Testis (tissue), 3 donors: ENCODE results near the gene CENPP. TPM values are rescaled to one million over a fixed set of nuclear protein-coding genes. Genes with fewer than 3 reads are reported as not detected.

Experiments used
- DNase-seq: peaks from one replicate; pipeline ENCODE4 v3.0.0-alpha.2; 2019
- H3K27ac ChIP-seq, 2 donors: fragments of 200-600 bp; sonication (generic); one replicate each; pipeline ENCODE4 v1.5.1; 2019
- H3K27me3 ChIP-seq: fragments of 200-600 bp; sonication (generic); one replicate; pipeline ENCODE4 v1.5.1; 2019
- H3K36me3 ChIP-seq: fragments of 200-600 bp; sonication (generic); one replicate; pipeline ENCODE4 v1.5.1; 2017; ENCODE audit warnings: low read depth; ENCODE audit errors: missing control alignments
- H3K4me1 ChIP-seq: fragments of 200-600 bp; sonication (generic); one replicate; pipeline ENCODE4 v1.5.1; 2019
- H3K4me3 ChIP-seq, 2 donors: fragments of 200-600 bp; sonication (generic); one replicate each; pipeline ENCODE4 v1.5.1; 2017 to 2019
- H3K9me3 ChIP-seq: fragments of 200-600 bp; sonication (generic); one replicate; pipeline ENCODE4 v1.5.1; 2017
- POLR2A ChIP-seq: fragments of 450-650 bp; IDR thresholded peaks from one replicate; pipeline ENCODE4 v1.6.1; 2017; ENCODE audit warnings: antibody characterized with exemption, mild to moderate bottlenecking, moderate library complexity
- WGBS, 2 donors: methylation state at CpG; one replicate each; pipeline ENCODE4 v1.1.5; 2018; 5-methylcytosine and 5-hydroxymethylcytosine counted together
- intact Hi-C: fragments of 100-400 bp; cut with DNase I; formaldehyde crosslinking; loops from one replicate; pipeline ENCODE4 v1.15.1; 2023; ENCODE audit warnings: low total_unique reads
- polyA plus RNA-seq: library from polyadenylated mRNA; stranded (reverse); fragments of 350-450 nt; fragmentation: Illumina TruSeq; extraction: RNeasy Lipid Tissue Mini Kit (QIAGEN cat#74804); gene quantifications from one replicate; pipeline ENCODE4 v1.2.3, GENCODE V29; 2014; ENCODE audit warnings: low read depth, low replicate concordance; ENCODE audit not compliant: insufficient read depth
- total RNA-seq, 2 donors: library from RNA; depleted of rRNA; stranded (reverse); fragments of >200 nt; gene quantifications; one replicate each; pipeline ENCODE4 v1.2.3, GENCODE V29; 2016
- TF ChIP-seq, protein P1 (sequence below), 3 experiments: fragments of 450-650 bp in 2 of 3; fragments of 200-600 bp in 1 of 3; sonication (generic) in 1 of 3; IDR thresholded peaks; one replicate each; pipeline ENCODE4 v1.5.1; 2016 to 2019; ENCODE audit warnings: antibody characterized with exemption in 3 of 3, mild to moderate bottlenecking in 2 of 3, moderate library complexity in 1 of 3

The CENPP gene
- total and polyA plus RNA-seq, 3 donors from 2014 or later, result 8.1 to 12.1 (median 9.6) TPM

GRCh38 chr9:92612816-92613215 lies 287.1 kb downstream of the CENPP start:
- no peak for DNase-seq
- Histone ChIP-seq H3K4me1 (peaks cover 45% of the 10 kb centered on the region), H3K36me3 (no peaks in the 10 kb centered on the region), H3K27me3 (no peaks in the 10 kb centered on the region), H3K27ac (peak overlapping the region in 1 of 2 donors; percentile 12), H3K4me3 (no peak overlapping the region), H3K9me3 (no peaks in the 10 kb centered on the region)
- WGBS, 2 donors, result 73 to 85% methylated on average over 11 of the region's 11 CpGs
- intact Hi-C loops, result no loop called here
- no peak for TF ChIP-seq POLR2A
- TF ChIP-seq, protein P1, sequence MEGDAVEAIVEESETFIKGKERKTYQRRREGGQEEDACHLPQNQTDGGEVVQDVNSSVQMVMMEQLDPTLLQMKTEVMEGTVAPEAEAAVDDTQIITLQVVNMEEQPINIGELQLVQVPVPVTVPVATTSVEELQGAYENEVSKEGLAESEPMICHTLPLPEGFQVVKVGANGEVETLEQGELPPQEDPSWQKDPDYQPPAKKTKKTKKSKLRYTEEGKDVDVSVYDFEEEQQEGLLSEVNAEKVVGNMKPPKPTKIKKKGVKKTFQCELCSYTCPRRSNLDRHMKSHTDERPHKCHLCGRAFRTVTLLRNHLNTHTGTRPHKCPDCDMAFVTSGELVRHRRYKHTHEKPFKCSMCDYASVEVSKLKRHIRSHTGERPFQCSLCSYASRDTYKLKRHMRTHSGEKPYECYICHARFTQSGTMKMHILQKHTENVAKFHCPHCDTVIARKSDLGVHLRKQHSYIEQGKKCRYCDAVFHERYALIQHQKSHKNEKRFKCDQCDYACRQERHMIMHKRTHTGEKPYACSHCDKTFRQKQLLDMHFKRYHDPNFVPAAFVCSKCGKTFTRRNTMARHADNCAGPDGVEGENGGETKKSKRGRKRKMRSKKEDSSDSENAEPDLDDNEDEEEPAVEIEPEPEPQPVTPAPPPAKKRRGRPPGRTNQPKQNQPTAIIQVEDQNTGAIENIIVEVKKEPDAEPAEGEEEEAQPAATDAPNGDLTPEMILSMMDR (IDR thresholded peaks at IDR 0.05), result no peak

DNA sequence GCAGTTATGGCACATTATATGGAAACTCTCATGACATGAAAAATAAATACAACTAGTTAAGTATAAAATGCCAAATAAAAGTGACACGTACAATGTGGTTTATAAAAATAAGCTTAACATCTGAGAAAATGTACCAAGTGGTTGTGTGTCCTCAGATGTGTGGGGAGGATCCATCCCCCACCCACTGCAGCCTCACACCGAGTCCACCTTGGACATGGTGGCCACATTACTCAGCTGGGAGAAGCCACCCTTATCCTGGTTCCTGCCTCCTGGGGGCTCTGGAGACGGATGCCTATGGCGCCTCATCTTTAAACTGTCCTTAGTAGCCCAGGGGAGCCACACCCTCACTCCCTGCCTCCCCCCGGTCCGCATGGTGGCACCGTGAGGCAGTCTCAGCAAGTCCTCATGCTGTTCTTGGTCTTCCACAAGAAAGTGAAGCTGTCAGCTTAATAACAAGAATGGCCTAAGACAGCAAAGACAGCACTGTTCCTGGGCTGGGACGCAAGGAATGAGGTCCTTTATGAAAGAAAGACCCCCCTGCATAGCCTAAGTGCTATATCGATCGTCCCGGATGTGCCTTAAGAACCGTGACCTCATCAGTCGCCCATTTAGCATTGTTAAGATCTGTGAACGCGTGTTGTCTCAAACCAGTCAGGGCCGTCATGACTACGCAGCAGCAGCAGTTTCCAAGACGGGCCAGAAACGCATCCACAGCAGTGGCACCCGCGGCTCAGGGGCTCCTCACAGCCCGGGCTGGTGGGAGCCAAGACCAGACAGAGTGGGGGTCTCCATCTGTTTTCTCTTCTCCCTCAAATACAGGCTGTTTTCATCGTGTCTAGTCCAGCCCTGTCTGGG lies 287.7 kb downstream of the CENPP start:
- no peak for DNase-seq
- peaks cover 45% of the 10 kb centered on the region for H3K4me1 ChIP-seq
- H3K4me3 ChIP-seq, result no peak overlapping the region
- H3K36me3 ChIP-seq, result no peaks in the 10 kb centered on the region
- intact Hi-C loops, result no loop called here
- TF ChIP-seq, protein P1 (IDR thresholded peaks at IDR 0.05), result no peak
- no peak for TF ChIP-seq POLR2A
- H3K27ac ChIP-seq, result peak overlapping the region in 1 of 2 donors; percentile 80
- H3K27me3 ChIP-seq, result no peaks in the 10 kb centered on the region
- 91 to 93% methylated on average over 21 to 23 of the region's 23 CpGs for WGBS, 2 donors
- H3K9me3 ChIP-seq, result no peaks in the 10 kb centered on the region

- 88 to 94% methylated on average over 5 to 9 of the region's 9 CpGs for WGBS, 2 donors
- intact Hi-C loops, result no loop called here
These were observed 288.4 kb downstream of the CENPP start for GRCh38 chr9:92614123-92614510.

GRCh38 chr9:92614763-92615461 lies 289.2 kb downstream of the CENPP start:
- no peaks in the 10 kb centered on the region for H3K27me3 ChIP-seq
- peak; percentile 34 for DNase-seq
- peak overlapping the region; percentile 76 to 80 for H3K27ac ChIP-seq
- H3K4me3 ChIP-seq, result no peak overlapping the region
- intact Hi-C loops, result no loop called here
- H3K36me3 ChIP-seq, result no peaks in the 10 kb centered on the region
- no peaks in the 10 kb centered on the region for H3K9me3 ChIP-seq
- H3K4me1 ChIP-seq, result peaks cover 40% of the 10 kb centered on the region
- 68 to 75% methylated on average over 14 to 17 of the region's 17 CpGs for WGBS, 2 donors
- no peak for TF ChIP-seq POLR2A
- TF ChIP-seq, protein P1 (IDR thresholded peaks at IDR 0.05), result no peak

More at GRCh38 chr9:92614123-92614510, 288.4 kb downstream of the CENPP start:
- DNase-seq, result peak; percentile 8
- H3K36me3 ChIP-seq, result no peaks in the 10 kb centered on the region
- no peaks in the 10 kb centered on the region for H3K9me3 ChIP-seq
- peak overlapping the region in 1 of 2 donors; percentile 80 for H3K27ac ChIP-seq
- H3K4me1 ChIP-seq, result peaks cover 45% of the 10 kb centered on the region
- no peak overlapping the region for H3K4me3 ChIP-seq
- no peaks in the 10 kb centered on the region for H3K27me3 ChIP-seq
- TF ChIP-seq POLR2A, result no peak
- TF ChIP-seq, protein P1 (IDR thresholded peaks at IDR 0.05), result no peak
